HG02943 (cell line): ENCODE results near the gene GNG2.

Experiments
- ATAC-seq: cut with Tn5 transposase; IDR thresholded peaks from one replicate; pipeline ENCODE4 v1.9.1; 2021; ENCODE audit warnings: mild to moderate bottlenecking, low read depth, moderate library complexity; ENCODE audit not compliant: unreplicated experiment

Gene GNG2

GRCh38 chr14:51938137-51938536 lies 77.7 kb downstream of the GNG2 start:
- ATAC-seq, result no peak

- ATAC-seq, result no peak
Measured at GRCh38 chr14:51938821-51939220, 78.4 kb downstream of the GNG2 start.

- no peak for ATAC-seq
Measured at GRCh38 chr14:51939226-51939625, 78.8 kb downstream of the GNG2 start.

GRCh38 chr14:51939755-51940301 lies 79.4 kb downstream of the GNG2 start:
- no peak for ATAC-seq

GRCh38 chr14:51942971-51943370 lies 82.6 kb downstream of the GNG2 start:
- ATAC-seq, result no peak

GRCh38 chr14:51950007-51950406 lies 89.6 kb downstream of the GNG2 start:
- no peak for ATAC-seq

- ATAC-seq, result no peak
Measured at GRCh38 chr14:51951656-51952055, 91.2 kb downstream of the GNG2 start.

GRCh38 chr14:51954031-51954430 lies 93.6 kb downstream of the GNG2 start:
- ATAC-seq, result no peak

GRCh38 chr14:51954657-51955056 lies 94.2 kb downstream of the GNG2 start:
- ATAC-seq, result no peak

- no peak for ATAC-seq
Measured at GRCh38 chr14:51957950-51958349, 97.5 kb downstream of the GNG2 start.

- ATAC-seq, result no peak
Measured at GRCh38 chr14:51959928-51960327, 99.5 kb downstream of the GNG2 start.

- no peak for ATAC-seq
Measured at GRCh38 chr14:51960866-51961265, 100.5 kb downstream of the GNG2 start.

- ATAC-seq, result no peak
Measured at GRCh38 chr14:51962711-51963110, 102.3 kb downstream of the GNG2 start.

GRCh38 chr14:51963286-51963685 lies 102.9 kb downstream of the GNG2 start:
- no peak for ATAC-seq

- ATAC-seq, result no peak
Measured at GRCh38 chr14:51967521-51967920, 107.1 kb downstream of the GNG2 start.

- no peak for ATAC-seq
Measured at GRCh38 chr14:51969852-51970540, 109.6 kb downstream of the GNG2 start.

- ATAC-seq, result no peak
Measured at GRCh38 chr14:51972566-51972965, 112.2 kb downstream of the GNG2 start.

- no peak for ATAC-seq
Measured at GRCh38 chr14:51977075-51977474, 116.7 kb downstream of the GNG2 start.

- ATAC-seq, result no peak
Measured at GRCh38 chr14:51978681-51979085, 118.3 kb downstream of the GNG2 start.

GRCh38 chr14:51979088-51979709 lies 118.8 kb downstream of the GNG2 start:
- no peak for ATAC-seq

- no peak for ATAC-seq
Measured at GRCh38 chr14:51981218-51981854, 120.9 kb downstream of the GNG2 start.

GRCh38 chr14:51988221-51988620 lies 127.8 kb downstream of the GNG2 start:
- ATAC-seq, result no peak
